HG02870 (cell line): ENCODE data around the gene ANKRD17.

ENCODE experiments used
- ATAC-seq: cut with Tn5 transposase; IDR thresholded peaks from one replicate; pipeline ENCODE4 v1.9.1; 2021; ENCODE audit warnings: mild to moderate bottlenecking, moderate library complexity; ENCODE audit not compliant: unreplicated experiment

Gene ANKRD17

GRCh38 chr4:73131281-73131680, 127.3 kb downstream of the ANKRD17 start:
- no peak for ATAC-seq

GRCh38 chr4:73129319-73129718, 129.3 kb downstream of the ANKRD17 start:
- ATAC-seq, result no peak

GRCh38 chr4:73127839-73128453, 130.7 kb downstream of the ANKRD17 start:
- no peak for ATAC-seq

- ATAC-seq, result no peak
Observed at GRCh38 chr4:73109493-73109892, 149.1 kb downstream of the ANKRD17 start.

GRCh38 chr4:73104695-73105094, 153.9 kb downstream of the ANKRD17 start:
- no peak for ATAC-seq

- no peak for ATAC-seq
Observed at GRCh38 chr4:73103799-73104503, 154.6 kb downstream of the ANKRD17 start.

GRCh38 chr4:73099143-73099542, 159.5 kb downstream of the ANKRD17 start:
- no peak for ATAC-seq

- no peak for ATAC-seq
Observed at GRCh38 chr4:73098713-73099112, 159.9 kb downstream of the ANKRD17 start.

- no peak for ATAC-seq
Observed at GRCh38 chr4:73098016-73098415, 160.6 kb downstream of the ANKRD17 start.

- no peak for ATAC-seq
Observed at GRCh38 chr4:73092868-73093267, 165.7 kb downstream of the ANKRD17 start.

GRCh38 chr4:73090738-73091137, 167.9 kb downstream of the ANKRD17 start:
- no peak for ATAC-seq

- no peak for ATAC-seq
Observed at GRCh38 chr4:73087871-73088270, 170.7 kb downstream of the ANKRD17 start.

- no peak for ATAC-seq
Observed at GRCh38 chr4:73086095-73086868, 172.3 kb downstream of the ANKRD17 start.

GRCh38 chr4:73080789-73081188, 177.8 kb downstream of the ANKRD17 start:
- ATAC-seq, result no peak

GRCh38 chr4:73075832-73076231, 182.8 kb downstream of the ANKRD17 start:
- no peak for ATAC-seq

- ATAC-seq, result peak; percentile 10
Observed at GRCh38 chr4:73070074-73070390, 188.6 kb downstream of the ANKRD17 start.

- ATAC-seq, result peak; percentile 81
Observed at GRCh38 chr4:73069338-73070073, 189.1 kb downstream of the ANKRD17 start, which contains the start of gene COX18. Gene COX18, minus strand, starts transcription at chr4:73069716. Its CDS starts 67 bp downstream, at chr4:73069649.

GRCh38 chr4:73068491-73069337, 189.9 kb downstream of the ANKRD17 start:
- peak; percentile 0 for ATAC-seq

- ATAC-seq, result no peak
Observed at GRCh38 chr4:73067971-73068394, 190.6 kb downstream of the ANKRD17 start.

GRCh38 chr4:73066928-73067327, 191.7 kb downstream of the ANKRD17 start:
- no peak for ATAC-seq
